ENCODE results near the gene CNTRL.

GRCh38 chr9:121182101-121182836 is 107.5 kb downstream of the CNTRL start:
- TF ChIP-seq CTCF (IDR thresholded peaks at IDR 0.05; ENCODE audit: low read depth, low read length, missing input control) (no peak), YY1 (IDR thresholded peaks at IDR 0.05) (peak; percentile 10), RAD21 (IDR thresholded peaks at IDR 0.05) (peak in 1 of 2 donors; percentile 5), EGR1 (IDR thresholded peaks at IDR 0.05; ENCODE audit: low read depth in 2 of 2) (no peak), GABPA (IDR thresholded peaks at IDR 0.05 in 1 of 2, conservative IDR thresholded peaks at IDR 0.05 in 1 of 2) (no peak), ATF3 (IDR thresholded peaks at IDR 0.05) (no peak), SP1 (IDR thresholded peaks at IDR 0.05) (peak; percentile 19), MAX (IDR thresholded peaks at IDR 0.05) (peak; percentile 33)

Data from liver (tissue), 3 donors.